Mesendoderm (in vitro differentiated cells): Measurements from ENCODE around the gene ABCA1. TPM values are rescaled to one million over a fixed set of nuclear protein-coding genes. Genes with fewer than 3 reads are reported as not detected.
"Not testable (repeated sequence)": the region's sequence is repeated elsewhere in the genome, so short reads cannot be mapped to it uniquely, and the experiment has no call there.

Experiments
- DNase-seq: peaks from one replicate; pipeline ENCODE4 v3.0.0; 2013
- H2AK5ac ChIP-seq: 2 replicates; pipeline ENCODE4 v1.6.1; 2013; ENCODE audit warnings: low read length, inconsistent platforms
- H2BK120ac ChIP-seq: 2 replicates; pipeline ENCODE4 v1.6.1; 2013; ENCODE audit warnings: low read depth, mild to moderate bottlenecking, low read length, moderate library complexity, mixed read lengths
- H2BK15ac ChIP-seq: replicated peaks from 2 replicates; pipeline ENCODE4 v1.6.1; 2013; ENCODE audit warnings: low read depth, mild to moderate bottlenecking, moderate library complexity
- H2BK5ac ChIP-seq: 2 replicates; pipeline ENCODE4 v1.6.1; 2013; ENCODE audit warnings: low read length, inconsistent platforms
- H3K18ac ChIP-seq: 2 replicates; pipeline ENCODE4 v1.6.1; 2013; ENCODE audit warnings: mild to moderate bottlenecking, low read length, mixed read lengths
- H3K23ac ChIP-seq: one replicate; pipeline ENCODE4 v1.6.1; 2013; ENCODE audit warnings: low read length
- H3K27ac ChIP-seq: 2 replicates; pipeline ENCODE4 v1.5.1; 2013; ENCODE audit warnings: low read depth, mild to moderate bottlenecking, inconsistent platforms, low read length, moderate library complexity
- H3K27me3 ChIP-seq: 2 replicates; pipeline ENCODE4 v1.6.1; 2013; ENCODE audit warnings: low read length, control low read depth, mild to moderate bottlenecking, inconsistent platforms; ENCODE audit not compliant: insufficient read depth, poor library complexity
- H3K36me3 ChIP-seq: 2 replicates; pipeline ENCODE4 v1.6.1; 2013; ENCODE audit warnings: low read length, inconsistent platforms; ENCODE audit not compliant: control insufficient read depth, insufficient read depth
- H3K4ac ChIP-seq: one replicate; pipeline ENCODE4 v1.6.1; 2013; ENCODE audit warnings: low read depth, mild to moderate bottlenecking, low read length, moderate library complexity
- H3K4me1 ChIP-seq: 2 replicates; pipeline ENCODE4 v1.6.1; 2013; ENCODE audit warnings: low read depth, low read length, inconsistent platforms; ENCODE audit not compliant: control insufficient read depth
- H3K4me2 ChIP-seq: 2 replicates; pipeline ENCODE4 v1.6.1; 2013; ENCODE audit warnings: low read length
- H3K4me3 ChIP-seq: 2 replicates; pipeline ENCODE4 v1.5.1; 2013; ENCODE audit warnings: mild to moderate bottlenecking, low read length
- H3K56ac ChIP-seq: one replicate; pipeline ENCODE4 v1.6.1; 2013; ENCODE audit warnings: low read length
- H3K79me1 ChIP-seq: 2 replicates; pipeline ENCODE4 v1.6.1; 2013; ENCODE audit warnings: low read length, inconsistent platforms
- H3K79me2 ChIP-seq: 2 replicates; pipeline ENCODE4 v1.6.1; 2013; ENCODE audit warnings: mild to moderate bottlenecking, low read length; ENCODE audit not compliant: control insufficient read depth, insufficient read depth
- H3K9ac ChIP-seq: 2 replicates; pipeline ENCODE4 v1.6.1; 2013; ENCODE audit warnings: low read length, inconsistent platforms
- H4K5ac ChIP-seq: one replicate; pipeline ENCODE4 v1.6.1; 2013; ENCODE audit warnings: low read length
- H4K8ac ChIP-seq: one replicate; pipeline ENCODE4 v1.6.1; 2013; ENCODE audit warnings: low read depth, mild to moderate bottlenecking, control low read depth, low read length, moderate library complexity
- WGBS: extraction: QIAGEN DNeasy Blood & Tissue Kit; methylation state at CpG from one replicate; pipeline ENCODE4 v1.1.7; 2013; ENCODE audit warnings: low lambda C conversion rate, missing lambda C conversion rate; ENCODE audit not compliant: insufficient coverage; ENCODE audit errors: extremely low coverage; 5-methylcytosine and 5-hydroxymethylcytosine counted together
- polyA plus RNA-seq, 2 experiments: library from polyadenylated mRNA; stranded (reverse); fragments of 200-250 nt; gene quantifications; one replicate each; pipeline ENCODE4 v1.2.3, GENCODE V29; 2013

The ABCA1 gene, protein sequence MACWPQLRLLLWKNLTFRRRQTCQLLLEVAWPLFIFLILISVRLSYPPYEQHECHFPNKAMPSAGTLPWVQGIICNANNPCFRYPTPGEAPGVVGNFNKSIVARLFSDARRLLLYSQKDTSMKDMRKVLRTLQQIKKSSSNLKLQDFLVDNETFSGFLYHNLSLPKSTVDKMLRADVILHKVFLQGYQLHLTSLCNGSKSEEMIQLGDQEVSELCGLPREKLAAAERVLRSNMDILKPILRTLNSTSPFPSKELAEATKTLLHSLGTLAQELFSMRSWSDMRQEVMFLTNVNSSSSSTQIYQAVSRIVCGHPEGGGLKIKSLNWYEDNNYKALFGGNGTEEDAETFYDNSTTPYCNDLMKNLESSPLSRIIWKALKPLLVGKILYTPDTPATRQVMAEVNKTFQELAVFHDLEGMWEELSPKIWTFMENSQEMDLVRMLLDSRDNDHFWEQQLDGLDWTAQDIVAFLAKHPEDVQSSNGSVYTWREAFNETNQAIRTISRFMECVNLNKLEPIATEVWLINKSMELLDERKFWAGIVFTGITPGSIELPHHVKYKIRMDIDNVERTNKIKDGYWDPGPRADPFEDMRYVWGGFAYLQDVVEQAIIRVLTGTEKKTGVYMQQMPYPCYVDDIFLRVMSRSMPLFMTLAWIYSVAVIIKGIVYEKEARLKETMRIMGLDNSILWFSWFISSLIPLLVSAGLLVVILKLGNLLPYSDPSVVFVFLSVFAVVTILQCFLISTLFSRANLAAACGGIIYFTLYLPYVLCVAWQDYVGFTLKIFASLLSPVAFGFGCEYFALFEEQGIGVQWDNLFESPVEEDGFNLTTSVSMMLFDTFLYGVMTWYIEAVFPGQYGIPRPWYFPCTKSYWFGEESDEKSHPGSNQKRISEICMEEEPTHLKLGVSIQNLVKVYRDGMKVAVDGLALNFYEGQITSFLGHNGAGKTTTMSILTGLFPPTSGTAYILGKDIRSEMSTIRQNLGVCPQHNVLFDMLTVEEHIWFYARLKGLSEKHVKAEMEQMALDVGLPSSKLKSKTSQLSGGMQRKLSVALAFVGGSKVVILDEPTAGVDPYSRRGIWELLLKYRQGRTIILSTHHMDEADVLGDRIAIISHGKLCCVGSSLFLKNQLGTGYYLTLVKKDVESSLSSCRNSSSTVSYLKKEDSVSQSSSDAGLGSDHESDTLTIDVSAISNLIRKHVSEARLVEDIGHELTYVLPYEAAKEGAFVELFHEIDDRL (N-terminal part only)
- 1.0 TPM for polyA plus RNA-seq (2013, experiment 1 of 2)
- 1.1 TPM for polyA plus RNA-seq (2013, experiment 2 of 2)

DNA sequence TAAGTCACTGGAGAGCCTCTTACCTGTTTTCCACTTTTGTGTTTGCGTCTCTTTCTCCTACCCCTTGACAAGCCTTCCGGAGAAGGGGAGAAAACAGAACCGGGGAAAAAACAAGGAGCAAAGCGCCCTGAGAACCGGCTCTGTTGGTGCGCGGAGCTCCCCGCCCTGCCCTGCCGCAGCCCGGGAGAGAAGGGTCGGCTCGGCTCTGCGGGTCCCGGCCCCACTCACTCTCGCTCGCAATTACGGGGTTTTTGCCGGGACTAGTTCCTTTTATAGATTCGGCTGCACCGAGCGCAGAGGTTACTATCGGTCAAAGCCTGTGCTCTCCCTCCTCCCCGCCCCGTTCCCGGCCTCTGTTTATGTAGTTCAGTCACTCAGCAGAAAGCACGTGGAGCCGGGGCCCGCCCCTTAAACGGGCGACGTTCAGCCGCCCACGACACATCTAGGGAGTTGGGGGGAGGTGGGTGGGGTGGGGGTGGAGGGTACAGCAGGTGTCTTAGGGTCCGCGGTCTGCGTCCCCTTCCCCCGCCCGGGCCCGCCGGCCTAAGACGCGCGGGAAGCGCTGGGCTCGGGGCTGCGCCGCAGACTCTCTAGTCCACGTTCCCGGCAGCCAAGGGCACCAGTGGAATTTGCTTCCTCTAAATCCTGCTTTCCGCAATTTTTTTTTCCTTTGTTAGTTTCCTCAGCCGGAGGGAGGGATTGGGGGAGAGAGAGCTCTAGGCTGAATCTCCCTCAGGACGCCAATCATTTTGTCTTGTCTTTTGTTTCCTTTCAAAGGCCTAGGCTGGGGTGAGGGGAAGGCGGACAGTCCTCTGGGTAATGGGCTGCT lies at the start of gene ABCA1:
ABCA1 (minus strand) TSS at position 244 of the 829 bp plus-strand sequence. CDS start 24,476 bp downstream, outside the sequence.
- no peaks in the 10 kb centered on the region for H3K27me3 ChIP-seq

DNA sequence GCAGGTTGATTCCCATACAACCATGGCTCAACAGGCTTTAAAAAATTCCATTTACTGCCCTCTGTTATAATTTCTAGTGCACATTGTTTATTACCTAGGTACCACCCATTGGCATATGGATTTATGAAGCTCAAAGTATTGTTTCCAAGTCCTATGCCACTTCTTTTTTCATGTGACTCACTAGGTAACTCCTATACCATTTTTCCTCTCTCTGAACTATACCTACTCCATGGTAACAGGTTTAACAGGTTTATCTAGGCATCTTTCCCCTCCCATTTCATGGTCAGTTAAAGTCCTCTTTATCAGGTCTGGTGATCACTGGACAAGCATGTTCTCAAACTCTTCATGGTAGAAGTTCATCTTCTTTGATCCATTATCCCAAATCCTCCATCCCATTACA lies 49.6 kb upstream of the ABCA1 start:
- H3K27me3 ChIP-seq, result no peaks in the 10 kb centered on the region
- H4K5ac ChIP-seq, result no peak overlapping the region
- no peak overlapping the region for H2BK5ac ChIP-seq
- H2BK15ac ChIP-seq, result no peak overlapping the region
- no peak overlapping the region for H3K18ac ChIP-seq
- no peaks in the 10 kb centered on the region for H3K79me1 ChIP-seq
- no peak overlapping the region for H3K56ac ChIP-seq
- no peaks in the 10 kb centered on the region for H3K4me1 ChIP-seq
- H3K79me2 ChIP-seq, result no peaks in the 10 kb centered on the region
- no peaks in the 10 kb centered on the region for H3K36me3 ChIP-seq
- H3K4me3 ChIP-seq, result no peak overlapping the region
- no peak overlapping the region for H3K4ac ChIP-seq
- no peak overlapping the region for H3K23ac ChIP-seq
- no peak overlapping the region for H2AK5ac ChIP-seq
- no peak overlapping the region for H3K4me2 ChIP-seq
- no peak overlapping the region for H2BK120ac ChIP-seq
- no peak overlapping the region for H3K27ac ChIP-seq
- no peak overlapping the region for H3K9ac ChIP-seq
- H4K8ac ChIP-seq, result no peak overlapping the region
- DNase-seq, result no peak

More for the DNA sequence above, at the start of gene ABCA1:
- peak within 1 kb of the TSS; percentile 87 for H3K4me2 ChIP-seq
- no peak within 1 kb of the TSS for H4K8ac ChIP-seq
- peak within 1 kb of the TSS; percentile 69 for H3K18ac ChIP-seq
- H3K79me1 ChIP-seq, result no peaks in the 10 kb centered on the region
- H3K4me3 ChIP-seq, result peak within 1 kb of the TSS; percentile 50
- no peak within 1 kb of the TSS for H2BK5ac ChIP-seq
- peak; percentile 94 for DNase-seq
- no peak within 1 kb of the TSS for H3K4ac ChIP-seq
- no peaks in the 10 kb centered on the region for H3K79me2 ChIP-seq
- H2BK15ac ChIP-seq, result peak within 1 kb of the TSS; percentile 94
- H4K5ac ChIP-seq, result no peak within 1 kb of the TSS
- H3K27ac ChIP-seq, result peak within 1 kb of the TSS; percentile 67
- no peak within 1 kb of the TSS for H3K23ac ChIP-seq
- H3K36me3 ChIP-seq, result no peaks in the 10 kb centered on the region
- whole genome bisulfite sequencing, result no CpG with 5 or more reads among the region's 53 CpGs
- H3K4me1 ChIP-seq, result no peaks in the 10 kb centered on the region
- H2BK120ac ChIP-seq, result peak within 1 kb of the TSS; percentile 64
- no peak within 1 kb of the TSS for H2AK5ac ChIP-seq
- H3K56ac ChIP-seq, result peak within 1 kb of the TSS; percentile 76
- peak within 1 kb of the TSS; percentile 74 for H3K9ac ChIP-seq

DNA sequence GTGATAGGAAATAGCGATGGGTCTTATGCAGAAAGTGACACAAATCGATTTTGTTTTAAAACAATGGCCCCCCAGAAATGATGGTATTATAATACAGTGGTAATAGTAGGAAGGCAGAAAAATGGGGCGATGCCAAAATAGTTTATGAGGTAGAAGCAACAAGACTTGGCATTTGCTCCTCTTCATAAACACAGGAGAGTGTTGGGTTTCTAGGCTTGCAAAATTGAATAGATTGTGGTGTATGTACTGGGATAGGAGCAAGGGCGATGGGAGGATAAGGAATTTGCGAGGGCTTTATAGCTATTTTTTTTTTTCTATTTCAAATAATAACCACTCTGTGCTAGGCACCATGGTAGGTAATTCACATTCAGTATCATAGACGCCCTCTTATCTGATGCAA lies 49.2 kb upstream of the ABCA1 start:
- Histone ChIP-seq H3K4me3 (no peak overlapping the region), H4K8ac (no peak overlapping the region), H3K4ac (no peak overlapping the region), H3K56ac (no peak overlapping the region), H3K79me1 (no peaks in the 10 kb centered on the region), H2BK15ac (no peak overlapping the region), H3K23ac (no peak overlapping the region), H2BK120ac (peak overlapping the region; percentile 51), H2AK5ac (no peak overlapping the region), H3K79me2 (no peaks in the 10 kb centered on the region), H3K4me1 (no peaks in the 10 kb centered on the region), H2BK5ac (no peak overlapping the region), H3K9ac (no peak overlapping the region), H3K18ac (no peak overlapping the region), H3K27me3 (no peaks in the 10 kb centered on the region), H3K4me2 (no peak overlapping the region), H4K5ac (no peak overlapping the region), H3K27ac (no peak overlapping the region), H3K36me3 (no peaks in the 10 kb centered on the region)
- DNase-seq, result no peak
- no CpG with 5 or more reads among the region's 6 CpGs for WGBS

DNA sequence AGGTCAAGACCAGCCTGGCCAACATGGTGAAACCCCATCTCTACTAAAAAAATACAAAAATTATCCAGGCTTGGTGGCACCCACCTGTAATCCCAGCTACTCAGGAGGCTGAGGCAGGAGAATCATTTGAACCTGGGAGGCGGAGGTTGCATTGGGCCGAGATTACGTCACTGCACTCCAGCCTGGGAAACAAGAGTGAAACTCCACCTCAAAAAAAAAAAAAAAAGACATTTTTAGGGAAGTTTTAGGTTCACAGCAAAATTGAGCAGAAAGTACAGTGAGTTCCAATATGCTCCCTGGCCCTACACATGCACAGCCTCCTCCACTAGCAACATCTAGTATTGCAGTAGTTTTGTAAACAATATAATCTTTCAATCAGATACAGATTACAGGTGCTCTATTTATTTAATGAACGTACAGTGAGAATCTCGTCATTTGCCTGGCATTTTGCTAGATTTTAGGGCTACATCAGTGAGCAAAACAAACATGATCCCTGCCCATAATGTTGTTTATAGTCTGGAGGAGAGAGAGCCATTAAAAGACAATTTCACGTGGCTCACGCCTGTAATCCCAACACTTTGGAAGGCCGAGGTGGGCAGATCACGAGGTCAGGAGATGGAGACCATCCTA lies 48.1 kb upstream of the ABCA1 start:
- not testable (repeated sequence) for H3K9ac ChIP-seq, H2BK5ac ChIP-seq, H2AK5ac ChIP-seq, H3K56ac ChIP-seq, H3K23ac ChIP-seq, H3K27me3 ChIP-seq, H3K4me3 ChIP-seq, H3K79me1 ChIP-seq, H4K5ac ChIP-seq, H3K4me1 ChIP-seq, H2BK15ac ChIP-seq, H3K18ac ChIP-seq, H3K27ac ChIP-seq, DNase-seq, H3K4me2 ChIP-seq, H3K79me2 ChIP-seq, H3K4ac ChIP-seq, H2BK120ac ChIP-seq, H3K36me3 ChIP-seq, H4K8ac ChIP-seq
- no CpG with 5 or more reads among the region's 9 CpGs for WGBS
